Left ventricle myocardium superior (tissue), 1 donor: ENCODE results near the gene SETD1B. TPM values are rescaled to one million over a fixed set of nuclear protein-coding genes. Genes with fewer than 3 reads are reported as not detected.
A peak's percentile ranks its signal among the peaks of the same experiment; 100 is the strongest.

Source experiments
- ATAC-seq: fragments of 200-7000 bp; cut with Tn5 transposase; one replicate; pipeline ENCODE4 v1.9.1; 2020; ENCODE audit warnings: mild to moderate bottlenecking, moderate library complexity
- DNase-seq: peaks from one replicate; pipeline ENCODE4 v3.0.0-alpha.2; 2020
- intact Hi-C: fragments of 100-400 bp; cut with micrococcal nuclease; formaldehyde crosslinking; loops from one replicate; pipeline ENCODE4 v1.11.0; 2022
- total RNA-seq: library from RNA; stranded (reverse); fragmentation: NEBNext Ultra II Directional; extraction: Animal tissue kit (Norgen Biotek cat#: 25700); gene quantifications from one replicate; pipeline ENCODE4 v1.2.1, GENCODE V29; 2021
- donor health status: DM: no; HTN: yes; CAD: no; lungs with severe emphysema.

Gene SETD1B
- total RNA-seq, 1 donor from 2014 or later = 9.0 TPM

DNA sequence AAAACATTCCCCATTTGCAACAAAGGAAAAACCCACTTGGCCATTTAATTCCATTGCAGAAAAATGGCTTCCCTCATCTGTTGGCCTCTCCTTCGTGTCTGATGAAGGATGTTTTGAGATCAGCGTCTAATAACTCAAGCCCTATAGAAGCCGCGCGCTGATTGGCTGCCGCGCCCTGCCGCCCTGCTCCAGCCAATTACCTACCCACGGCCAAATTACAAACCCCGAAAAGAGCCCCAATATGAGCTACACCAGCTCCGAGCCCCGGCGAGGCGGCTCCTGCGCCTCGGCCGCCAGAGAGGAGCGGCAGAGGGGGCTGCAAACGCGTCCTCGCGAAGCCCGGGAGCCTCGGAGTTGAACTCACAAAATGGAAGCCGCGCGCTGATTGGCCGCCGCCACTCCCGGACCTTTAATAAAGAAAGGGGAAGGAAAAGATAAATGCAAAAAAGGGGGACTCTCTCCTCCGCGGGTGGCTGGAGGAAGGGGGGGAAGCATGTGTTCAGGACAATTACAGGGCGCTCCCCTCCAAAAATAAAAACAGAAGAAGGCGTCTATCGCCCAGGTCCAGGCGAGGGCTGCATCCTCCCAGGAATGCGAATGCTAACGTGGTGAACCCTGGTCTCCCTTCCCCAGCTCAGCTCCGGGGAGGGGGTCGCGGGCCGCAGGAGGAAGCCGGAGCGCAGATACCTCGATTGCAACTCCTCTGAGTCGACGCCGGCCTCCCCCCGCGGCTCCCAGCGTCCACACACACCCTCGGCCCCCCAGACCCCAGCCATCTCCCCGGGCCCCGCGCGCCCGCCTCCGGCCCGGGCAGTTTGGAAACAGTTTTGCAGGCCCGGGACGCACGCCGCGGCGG lies 738 bp upstream of the SETD1B start:
- peak; percentile 94 for DNase-seq
- intact Hi-C loops = no loop called here
- ATAC-seq = peak; percentile 43

DNA sequence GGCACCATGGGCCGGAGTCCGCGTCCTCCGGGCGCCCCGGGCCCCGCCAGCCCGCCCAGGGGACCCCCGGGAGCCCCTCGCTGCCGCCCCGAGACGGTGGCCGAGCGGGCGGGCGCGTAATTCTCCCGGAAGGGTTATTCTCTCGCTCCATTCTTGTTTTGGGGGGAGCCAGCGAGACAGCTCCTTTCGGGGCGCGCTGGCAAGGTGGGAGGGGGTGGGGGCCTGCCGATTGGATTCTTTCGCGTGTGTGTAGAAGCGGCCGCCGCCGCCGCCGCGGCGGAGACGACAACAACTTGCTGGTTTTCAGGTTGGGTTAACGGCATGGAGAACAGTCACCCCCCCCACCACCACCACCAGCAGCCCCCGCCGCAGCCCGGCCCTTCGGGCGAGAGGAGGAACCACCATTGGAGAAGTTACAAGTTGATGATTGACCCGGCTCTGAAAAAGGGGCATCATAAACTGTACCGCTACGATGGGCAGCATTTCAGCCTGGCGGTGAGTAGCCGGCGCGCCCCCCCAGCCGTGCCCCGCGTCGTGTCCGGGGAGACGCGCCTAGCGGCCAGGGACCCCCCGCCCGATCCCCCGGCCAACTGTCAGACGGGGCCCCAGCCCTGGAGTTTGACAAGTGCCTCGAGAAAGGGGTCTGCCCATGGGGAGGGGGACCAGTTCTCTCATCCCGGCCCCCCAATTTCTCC lies 755 bp downstream of the SETD1B start:
- DNase-seq (peak; percentile 62), ATAC-seq (no peak)
- intact Hi-C loops = no loop called here

- intact Hi-C loops = no loop called here
- ATAC-seq = no peak
- DNase-seq = peak; percentile 53
These were observed 1.6 kb downstream of the SETD1B start for GRCh38 chr12:121805171-121806008.

GRCh38 chr12:121806009-121806545 lies 2.3 kb downstream of the SETD1B start:
- intact Hi-C loops = no loop called here
- no peak for ATAC-seq
- DNase-seq = no peak

- intact Hi-C loops = no loop called here
- peak; percentile 10 for ATAC-seq
- DNase-seq = peak; percentile 49
These were observed 3.0 kb downstream of the SETD1B start for GRCh38 chr12:121806546-121807423.

DNA sequence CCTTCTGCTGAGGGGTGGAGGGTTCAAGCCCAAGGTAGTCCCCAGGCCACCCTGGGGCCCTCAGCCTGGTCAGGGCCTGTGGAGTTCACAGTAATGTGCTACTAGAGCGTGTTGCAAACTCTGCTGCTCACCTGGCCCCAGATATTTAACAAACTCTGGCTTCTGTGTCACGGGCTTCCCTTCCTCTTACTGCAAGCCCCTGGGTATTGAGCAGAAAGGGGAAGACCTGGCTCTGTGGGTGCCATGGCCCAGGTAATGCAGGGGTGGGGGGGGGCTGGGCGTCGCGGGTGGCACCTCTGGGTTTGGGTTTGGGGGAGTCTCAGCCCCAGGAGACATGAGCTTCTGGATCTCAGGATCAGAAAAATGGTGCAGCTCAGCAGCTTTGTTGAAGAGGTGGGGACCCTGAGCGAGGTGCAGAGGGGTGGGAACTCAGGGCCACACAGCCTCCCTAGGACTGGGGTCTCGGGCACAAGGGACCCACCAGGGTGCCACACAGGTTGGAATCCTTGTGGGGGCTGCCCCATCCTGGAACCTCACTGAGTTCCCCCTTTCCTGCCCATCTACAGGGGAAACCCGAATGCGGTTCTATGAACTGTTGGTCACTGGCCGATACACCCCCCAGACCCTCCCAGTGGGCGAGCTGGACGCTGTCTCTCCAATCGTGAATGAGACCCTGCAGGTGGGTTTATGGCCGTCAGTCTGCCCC lies 4.0 kb downstream of the SETD1B start:
- intact Hi-C loops = no loop called here
- ATAC-seq (no peak), DNase-seq (no peak)

DNA sequence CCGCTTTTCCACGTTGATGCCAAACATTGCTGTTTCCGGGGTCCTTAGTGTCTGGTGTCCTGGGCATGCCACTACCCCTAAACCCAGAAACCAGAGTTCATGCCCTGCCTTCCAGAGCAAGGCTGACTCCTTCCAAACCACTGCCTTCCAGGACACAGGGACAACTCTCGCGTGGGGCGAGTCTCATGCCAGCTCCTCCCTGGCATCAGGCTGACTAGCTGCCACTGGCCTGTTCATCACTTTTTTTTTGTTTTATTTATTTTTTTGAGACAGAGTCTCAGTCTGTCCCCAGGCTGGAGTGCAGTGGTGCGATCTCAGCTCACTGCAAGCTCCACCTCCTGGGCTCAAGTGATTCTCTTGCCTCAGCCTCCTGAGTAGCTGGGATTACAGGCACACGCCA lies 4.8 kb downstream of the SETD1B start:
- intact Hi-C loops = no loop called here
- ATAC-seq (no peak), DNase-seq (no peak)

- intact Hi-C loops = no loop called here
- no peak for ATAC-seq
- DNase-seq = no peak
These were observed 5.9 kb downstream of the SETD1B start for GRCh38 chr12:121809712-121810116.

GRCh38 chr12:121810234-121810817 lies 6.5 kb downstream of the SETD1B start:
- DNase-seq = peak; percentile 27
- intact Hi-C loops = no loop called here
- no peak for ATAC-seq

DNA sequence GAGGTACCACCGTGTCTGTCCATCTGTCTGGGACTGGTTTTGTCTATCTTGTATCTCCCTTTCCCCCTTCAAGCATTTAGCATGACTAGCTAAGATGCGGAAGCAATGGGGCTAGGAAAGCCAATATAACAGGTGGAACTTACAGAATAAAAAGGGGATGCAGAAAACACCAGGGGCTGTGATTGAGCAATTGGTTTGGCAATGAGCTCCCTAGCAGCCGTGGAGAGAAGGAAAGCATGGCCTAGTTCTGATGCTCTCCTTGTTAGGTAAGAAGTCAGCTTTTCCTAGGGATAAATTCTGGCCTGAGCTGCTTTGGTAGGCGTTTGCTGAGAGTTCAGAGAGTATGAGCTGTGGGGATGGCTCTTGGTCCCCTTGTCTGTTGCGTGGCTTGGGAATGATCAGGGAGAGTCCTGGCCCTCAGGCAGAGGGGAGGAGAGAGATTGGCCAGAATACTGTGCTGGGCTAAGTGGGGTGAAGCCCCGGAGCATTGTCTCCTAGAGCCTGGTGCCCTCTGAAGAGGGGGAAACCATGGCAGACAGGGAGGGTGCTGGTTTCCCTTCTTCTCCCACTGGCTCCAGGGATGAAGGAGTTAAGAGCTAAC lies 7.1 kb downstream of the SETD1B start:
- no peak for ATAC-seq
- intact Hi-C loops = no loop called here
- no peak for DNase-seq

GRCh38 chr12:121811434-121812319 lies 7.9 kb downstream of the SETD1B start:
- peak; percentile 87 for DNase-seq
- intact Hi-C loops = no loop called here
- peak; percentile 88 for ATAC-seq

- ATAC-seq (peak; percentile 90), DNase-seq (peak; percentile 88)
- intact Hi-C loops = no loop called here
These were observed 8.6 kb downstream of the SETD1B start for GRCh38 chr12:121812320-121812871.

DNA sequence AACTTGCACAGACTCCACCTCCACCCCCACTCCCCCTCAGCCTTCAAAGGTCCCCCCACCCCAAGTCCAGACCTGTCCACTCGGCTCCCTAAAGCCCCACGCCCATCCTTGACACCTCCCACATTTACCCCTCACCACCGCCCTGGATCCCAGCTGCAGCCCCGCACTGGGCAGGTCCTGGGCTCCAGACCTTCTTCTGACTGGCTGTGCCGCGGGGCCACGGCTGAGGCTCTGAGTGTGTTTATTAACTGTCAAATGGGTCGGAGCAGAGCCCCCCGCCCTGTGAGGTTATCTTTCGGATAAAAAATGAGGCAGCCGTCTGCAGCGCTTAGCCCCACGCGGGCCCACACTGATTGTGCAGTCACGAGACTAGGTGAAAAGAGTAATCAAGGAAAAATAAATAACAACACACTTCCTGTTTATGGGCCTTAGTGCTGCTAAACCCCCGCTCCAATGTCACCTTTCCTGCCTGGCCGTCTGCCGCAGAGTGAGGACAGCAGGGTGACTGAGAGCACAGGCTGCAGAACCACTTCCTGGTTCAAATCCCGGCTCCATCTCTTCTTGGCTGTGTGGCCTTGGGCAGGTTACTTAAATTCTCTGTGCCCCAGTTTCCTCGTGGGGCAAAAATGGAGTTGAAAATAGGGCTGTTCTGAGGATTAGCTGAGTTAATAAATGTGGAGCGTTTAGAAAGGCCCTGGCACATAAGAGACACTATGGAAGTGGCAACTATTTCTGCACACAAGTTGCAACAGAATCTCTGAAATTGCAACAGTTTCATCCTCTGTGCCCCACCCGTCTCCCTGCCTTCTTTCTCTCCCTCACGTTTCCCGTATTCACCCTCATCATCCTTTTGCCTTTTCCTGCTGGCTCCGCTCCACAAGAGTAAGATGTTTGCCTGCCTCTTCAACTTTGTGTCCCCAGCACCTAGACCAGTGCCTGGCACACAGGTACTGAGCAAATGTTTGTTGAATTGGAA lies 9.4 kb downstream of the SETD1B start:
- intact Hi-C loops = no loop called here
- peak; percentile 47 for DNase-seq
- ATAC-seq = peak; percentile 7

DNA sequence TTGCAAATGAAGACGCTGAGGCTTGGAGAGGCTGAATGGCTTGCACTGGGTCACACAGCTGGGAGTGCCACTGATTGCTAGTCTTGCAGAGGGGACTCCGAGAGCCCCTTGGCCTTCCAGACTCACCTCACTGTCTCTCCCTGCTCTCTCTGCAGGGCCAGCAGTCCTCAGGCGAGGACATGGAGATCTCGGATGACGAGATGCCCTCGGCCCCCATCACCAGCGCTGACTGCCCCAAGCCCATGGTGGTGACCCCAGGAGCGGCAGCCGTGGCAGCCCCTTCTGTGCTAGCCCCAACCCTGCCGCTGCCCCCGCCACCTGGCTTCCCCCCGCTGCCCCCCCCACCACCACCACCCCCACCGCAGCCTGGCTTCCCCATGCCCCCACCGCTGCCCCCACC lies 10.1 kb downstream of the SETD1B start:
- intact Hi-C loops = no loop called here
- no peak for DNase-seq

More for the DNA sequence above, 10.1 kb downstream of the SETD1B start:
- ATAC-seq = no peak
